OCI-LY7 (cell line): ENCODE data around the gene EPDR1. TPM values are rescaled to one million over a fixed set of nuclear protein-coding genes. Genes with fewer than 3 reads are reported as not detected.

Experiments
- BruUV-seq: library from RNA; stranded (reverse); fragments of 400-500 nt; replicated peaks from 2 replicates; lab custom pipeline; 2021; lab: Mats Ljungman, UMichigan
- CTCF ChIA-PET: fragments of 300-600 bp; sonication (Branson Sonifier 250); formaldehyde crosslinking; loops from one replicate; lab custom pipeline; 2022; ENCODE audit warnings: antibody characterized with exemption; ENCODE audit not compliant: unreplicated experiment; lab: Charles Lee
- POLR2A ChIA-PET: fragments of 300-600 bp; sonication (Branson Sonifier 250); formaldehyde crosslinking; loops from one replicate; lab custom pipeline; 2022; ENCODE audit warnings: antibody characterized with exemption; lab: Charles Lee
- DNase-seq: peaks from one replicate; pipeline ENCODE4 v3.0.0-alpha.2; 2015; ENCODE audit warnings: low spot score
- H2AFZ ChIP-seq: fragments of 200-600 bp; sonication (generic), shearing (Covaris generic); 2 replicates; pipeline ENCODE4 v1.6.1; 2014; ENCODE audit warnings: mild to moderate bottlenecking, antibody characterized with exemption, low read length, moderate library complexity
- H3K27ac ChIP-seq: fragments of 200-600 bp; sonication (generic); 2 replicates; pipeline ENCODE4 v1.5.1; 2014; ENCODE audit warnings: mixed run types, low read depth, mild to moderate bottlenecking, moderate library complexity, low read length, inconsistent platforms; ENCODE audit not compliant: poor library complexity, severe bottlenecking
- H3K36me3 ChIP-seq: fragments of 200-600 bp; sonication (generic); 2 replicates; pipeline ENCODE4 v1.6.1; 2014; ENCODE audit warnings: mild to moderate bottlenecking, antibody characterized with exemption, low read length, moderate library complexity, mixed read lengths; ENCODE audit not compliant: insufficient read depth
- H3K4me1 ChIP-seq: fragments of 200-600 bp; sonication (generic); 2 replicates; pipeline ENCODE4 v1.5.1; 2014; ENCODE audit warnings: mild to moderate bottlenecking, low read length; ENCODE audit not compliant: insufficient read depth, poor library complexity, severe bottlenecking
- H3K4me2 ChIP-seq: fragments of 200-600 bp; sonication (generic); 2 replicates; pipeline ENCODE4 v1.6.1; 2014; ENCODE audit warnings: mild to moderate bottlenecking, low read length
- H3K4me3 ChIP-seq: fragments of 200-600 bp; sonication (generic); 2 replicates; pipeline ENCODE4 v1.5.1; 2014; ENCODE audit warnings: mild to moderate bottlenecking, low read depth, low read length; ENCODE audit not compliant: poor library complexity, severe bottlenecking
- H3K79me2 ChIP-seq: fragments of 200-600 bp; sonication (generic); 2 replicates; pipeline ENCODE4 v1.6.1; 2016; ENCODE audit warnings: low read depth, mild to moderate bottlenecking, low read length, moderate library complexity, mixed read lengths; ENCODE audit not compliant: insufficient read depth
- H3K9me2 ChIP-seq: fragments of 200-600 bp; sonication (generic); 2 replicates; pipeline ENCODE4 v1.6.1; 2016; ENCODE audit warnings: mild to moderate bottlenecking, low read length, mixed read lengths; ENCODE audit not compliant: insufficient read depth
- H3K9me3 ChIP-seq: fragments of 200-600 bp; sonication (generic); 2 replicates; pipeline ENCODE4 v1.6.1; 2014; ENCODE audit warnings: mild to moderate bottlenecking, mixed run types, low read length, mixed read lengths
- H4K20me1 ChIP-seq: fragments of 200-600 bp; sonication (generic); 2 replicates; pipeline ENCODE4 v1.6.1; 2014; ENCODE audit warnings: mild to moderate bottlenecking, antibody characterized with exemption, low read length, moderate library complexity, mixed read lengths; ENCODE audit not compliant: insufficient read depth
- CTCF ChIP-seq: fragments of 200-600 bp; sonication (generic); conservative IDR thresholded peaks from 2 replicates; pipeline ENCODE4 v1.5.1; 2014; ENCODE audit warnings: mild to moderate bottlenecking, antibody characterized with exemption, low read length, moderate library complexity, mixed read lengths
- EZH2phosphoT487 ChIP-seq: fragments of 200-600 bp; sonication (generic); IDR thresholded peaks from 2 replicates; pipeline ENCODE4 v1.6.1; 2018; ENCODE audit warnings: low read depth, borderline replicate concordance, mild to moderate bottlenecking, mixed run types, antibody characterized with exemption, low read length, moderate library complexity, mixed read lengths
- intact Hi-C: fragments of 100-400 bp; cut with micrococcal nuclease; formaldehyde crosslinking; loops from one replicate; pipeline ENCODE4 v1.10.0; 2022; ENCODE audit not compliant: unreplicated experiment
- total RNA-seq, 2 experiments: library from RNA; depleted of rRNA in 1 of 2; stranded (reverse); fragments of >200 nt in 1 of 2; shearing (Covaris generic) in 1 of 2; gene quantifications; 2 replicates each; pipeline ENCODE4 v1.2.3, GENCODE V29; 2014 to 2022

EPDR1 gene
- total RNA-seq, 2 experiments from 2014 or later: not detected

DNA sequence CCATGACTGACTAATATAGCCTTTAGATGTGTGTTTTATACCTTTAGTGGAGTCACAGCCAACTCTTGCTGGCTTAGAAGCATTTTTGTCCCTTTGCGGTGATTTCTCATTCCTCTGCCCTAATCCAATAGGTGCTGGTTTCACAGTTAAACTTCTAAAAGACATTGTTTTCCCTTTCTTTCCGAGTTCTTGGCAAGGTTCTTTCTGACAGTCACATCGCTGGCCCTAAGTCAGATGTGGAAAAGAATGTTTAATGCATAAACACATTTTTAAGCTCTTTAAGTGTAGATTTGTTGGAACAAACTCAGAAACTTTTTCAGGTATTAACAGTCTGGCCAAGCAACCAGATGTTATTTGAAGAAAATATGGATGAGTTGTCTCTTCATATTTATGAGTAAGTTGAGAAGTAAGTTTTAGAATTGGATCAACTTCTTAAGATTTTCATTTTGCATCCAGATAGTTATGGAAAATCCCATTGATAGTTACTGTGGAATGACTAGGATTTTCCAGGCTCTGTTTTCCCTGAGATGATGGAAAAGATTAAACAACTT, 4.1 kb downstream of the EPDR1 start:
- H3K36me3 ChIP-seq: no peaks in the 10 kb centered on the region
- no peak overlapping the region for H2AFZ ChIP-seq
- H3K27ac ChIP-seq: no peak overlapping the region
- CTCF ChIA-PET: no interaction called here
- H3K4me2 ChIP-seq: no peak overlapping the region
- intact Hi-C loops: no loop called here
- H3K4me1 ChIP-seq: no peaks in the 10 kb centered on the region
- H3K79me2 ChIP-seq: no peaks in the 10 kb centered on the region
- no peak overlapping the region for H3K4me3 ChIP-seq
- TF ChIP-seq CTCF: no peak
- H3K9me2 ChIP-seq: no peaks in the 10 kb centered on the region
- no TSS peak for BruUV-seq
- DNase-seq: no peak
- POLR2A ChIA-PET: no interaction called here
- H4K20me1 ChIP-seq: no peaks in the 10 kb centered on the region; the same call in 1 of the 2 replicates
- H3K9me3 ChIP-seq: no peaks in the 10 kb centered on the region

DNA sequence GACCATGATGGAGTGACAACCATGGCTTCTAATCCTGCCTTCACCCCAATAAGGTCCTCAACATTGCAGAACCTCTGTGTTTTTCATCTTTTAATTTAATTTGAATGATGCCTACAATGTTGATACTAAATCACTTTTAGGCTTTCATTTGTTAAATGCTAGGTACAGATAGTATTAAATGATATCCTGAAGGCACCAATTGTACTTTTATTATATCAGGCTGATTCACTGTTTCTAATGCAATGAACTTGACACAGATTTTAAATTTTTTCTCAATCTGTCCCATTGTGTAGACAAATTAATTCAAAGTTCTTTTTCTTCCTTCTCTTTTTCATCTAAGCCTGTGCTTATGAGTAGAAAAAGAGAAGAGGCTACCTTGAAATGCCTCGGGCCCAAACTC, 5.2 kb downstream of the EPDR1 start:
- no peaks in the 10 kb centered on the region for H3K79me2 ChIP-seq
- no peak overlapping the region for H3K4me2 ChIP-seq
- H3K4me1 ChIP-seq: no peaks in the 10 kb centered on the region
- no peaks in the 10 kb centered on the region for H3K9me2 ChIP-seq
- TF ChIP-seq EZH2phosphoT487 (no peak), CTCF (no peak)
- POLR2A ChIA-PET: no interaction called here
- H3K4me3 ChIP-seq: no peak overlapping the region
- DNase-seq: no peak
- H3K36me3 ChIP-seq: no peaks in the 10 kb centered on the region
- H3K9me3 ChIP-seq: no peaks in the 10 kb centered on the region
- intact Hi-C loops: no loop called here
- BruUV-seq: no TSS peak
- no peaks in the 10 kb centered on the region; the same call in 1 of the 2 replicates for H4K20me1 ChIP-seq
- no peak overlapping the region for H2AFZ ChIP-seq
- CTCF ChIA-PET: no interaction called here
- H3K27ac ChIP-seq: no peak overlapping the region

DNA sequence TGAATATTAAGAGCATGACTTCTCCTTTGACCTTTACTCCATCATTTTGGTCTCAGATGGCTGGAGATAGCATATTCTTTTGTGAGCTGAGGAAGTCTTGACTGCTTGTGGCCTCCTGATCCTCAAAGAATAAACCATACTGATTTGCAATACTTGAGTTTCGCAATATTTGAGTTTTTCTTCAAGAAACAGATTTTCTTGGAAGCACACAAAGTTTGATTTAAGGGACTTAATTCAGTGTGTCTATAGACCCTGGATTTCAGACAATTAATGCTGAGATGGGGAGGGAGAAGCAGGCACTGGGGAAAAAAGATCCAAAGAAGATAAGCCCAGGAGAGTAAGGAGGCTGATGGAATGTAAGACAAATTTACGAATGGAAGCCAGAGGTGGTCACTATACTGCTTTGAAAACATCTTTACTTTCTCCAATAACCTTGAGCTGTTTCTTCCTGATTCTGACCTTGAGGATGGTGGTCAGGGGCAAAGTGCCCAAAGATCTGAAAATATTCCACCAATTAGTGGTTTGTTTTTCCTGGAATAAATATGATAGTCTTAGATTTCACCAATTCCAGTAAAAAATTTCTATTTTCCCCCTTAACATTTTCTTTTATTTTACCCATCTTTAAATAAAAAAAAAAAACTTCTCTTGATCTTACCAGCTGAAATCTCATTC, 7.5 kb downstream of the EPDR1 start:
- Histone ChIP-seq H3K9me3 (no peaks in the 10 kb centered on the region), H3K4me2 (no peak overlapping the region), H3K4me3 (no peak overlapping the region), H3K9me2 (no peaks in the 10 kb centered on the region), H2AFZ (no peak overlapping the region), H4K20me1 (no peaks in the 10 kb centered on the region; the same call in 1 of the 2 replicates), H3K36me3 (no peaks in the 10 kb centered on the region), H3K79me2 (no peaks in the 10 kb centered on the region), H3K27ac (no peak overlapping the region), H3K4me1 (no peaks in the 10 kb centered on the region)
- BruUV-seq: no TSS peak
- TF ChIP-seq CTCF: no peak
- no peak for TF ChIP-seq EZH2phosphoT487
- intact Hi-C loops: no loop called here
- POLR2A ChIA-PET: no interaction called here
- CTCF ChIA-PET: no interaction called here
- DNase-seq: no peak
